Brain microvascular endothelial cell (primary cell): ENCODE data around the gene SORCS1.

Source experiments
- DNase-seq: peaks from one replicate; pipeline ENCODE4 v3.0.0-alpha.2; 2020
- H3K27ac ChIP-seq: fragments of 250-450 bp; sonication (Bioruptor Pico); 2 replicates; pipeline ENCODE4 v1.5.1; 2020; ENCODE audit warnings: mild to moderate bottlenecking, moderate library complexity
- H3K27me3 ChIP-seq: fragments of 250-450 bp; sonication (Bioruptor Pico); replicated peaks from 2 replicates; pipeline ENCODE4 v1.5.1; 2020; ENCODE audit warnings: mild to moderate bottlenecking
- H3K36me3 ChIP-seq: fragments of 250-450 bp; sonication (Bioruptor Pico); replicated peaks from 2 replicates; pipeline ENCODE4 v1.5.1; 2020; ENCODE audit warnings: mild to moderate bottlenecking
- H3K4me3 ChIP-seq: 2 replicates; pipeline ENCODE4 v1.5.1; 2011; ENCODE audit warnings: low read depth, mild to moderate bottlenecking, control low read depth, low read length, moderate library complexity
- in situ Hi-C: cut with HindIII; loops from 2 replicates; pipeline ENCODE4 v1.10.0; 2017; ENCODE audit warnings: low sequenced_read_pairs, low pct_ligation_motif_present
- TF ChIP-seq, protein P1 (sequence below): IDR thresholded peaks from 2 replicates; pipeline ENCODE4 v1.5.1; 2011; ENCODE audit warnings: low read depth, mild to moderate bottlenecking, moderate library complexity, low read length, control low read depth, inconsistent platforms; ENCODE audit errors: missing control alignments

Gene SORCS1

DNA sequence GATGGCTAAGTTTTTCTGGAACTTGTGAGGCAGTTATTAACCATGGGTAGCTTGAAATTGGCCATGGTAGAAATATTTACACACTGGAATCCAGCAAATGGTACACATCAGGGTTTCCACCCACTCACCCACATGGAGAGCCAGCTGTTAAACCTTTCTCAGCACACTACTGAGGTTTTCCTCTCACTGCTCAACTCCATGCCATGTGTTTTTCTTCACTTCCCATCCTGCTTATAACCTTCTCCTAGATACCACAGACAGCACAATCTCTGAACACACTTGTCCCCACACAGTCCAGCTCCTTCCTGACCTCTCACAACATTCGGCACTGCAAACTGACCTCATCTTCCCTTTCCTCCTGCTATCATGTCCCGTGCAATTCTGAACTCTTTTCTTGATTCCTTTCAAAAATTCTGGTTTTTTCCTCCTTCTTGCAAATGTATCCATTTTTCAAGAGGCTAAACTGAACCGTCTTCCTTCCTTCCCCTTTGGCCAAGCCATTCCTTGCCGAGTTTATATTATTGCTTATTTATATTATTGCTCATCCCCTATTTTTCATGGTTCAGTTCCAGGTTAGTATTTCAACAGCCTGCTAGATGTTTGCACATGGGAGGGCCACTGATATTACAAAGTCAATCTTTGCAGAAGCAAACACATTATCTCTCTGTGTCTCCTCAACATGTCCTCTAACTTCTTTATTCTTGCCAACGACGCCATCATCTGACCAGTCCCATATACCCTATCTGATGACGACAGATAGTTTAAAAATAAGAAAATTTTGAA is 606.4 kb downstream of the SORCS1 start:
- peak; percentile 2 for DNase-seq
- in situ Hi-C loops: no loop called here

DNA sequence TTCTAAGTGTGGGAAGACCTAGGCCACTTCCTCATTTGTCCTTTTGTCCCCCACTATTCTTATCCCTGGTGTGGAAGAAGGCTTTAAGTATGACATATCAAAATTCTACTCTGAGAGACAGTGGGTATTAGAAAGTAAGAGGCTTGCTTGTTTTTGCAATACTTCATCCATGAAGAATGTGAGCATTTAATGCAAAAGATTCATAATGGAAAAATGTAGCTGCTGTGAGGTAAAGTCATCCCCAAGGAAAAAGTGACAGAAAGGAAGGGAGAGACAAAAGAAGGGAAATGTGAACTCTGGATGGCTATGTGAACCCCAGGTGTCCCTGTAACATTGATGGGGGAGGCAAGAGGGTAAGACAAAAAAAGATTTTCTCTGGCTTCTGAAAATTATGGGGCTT is 607.5 kb downstream of the SORCS1 start:
- DNase-seq: no peak

More for the DNA sequence above, 606.4 kb downstream of the SORCS1 start:
- TF ChIP-seq, protein P1, sequence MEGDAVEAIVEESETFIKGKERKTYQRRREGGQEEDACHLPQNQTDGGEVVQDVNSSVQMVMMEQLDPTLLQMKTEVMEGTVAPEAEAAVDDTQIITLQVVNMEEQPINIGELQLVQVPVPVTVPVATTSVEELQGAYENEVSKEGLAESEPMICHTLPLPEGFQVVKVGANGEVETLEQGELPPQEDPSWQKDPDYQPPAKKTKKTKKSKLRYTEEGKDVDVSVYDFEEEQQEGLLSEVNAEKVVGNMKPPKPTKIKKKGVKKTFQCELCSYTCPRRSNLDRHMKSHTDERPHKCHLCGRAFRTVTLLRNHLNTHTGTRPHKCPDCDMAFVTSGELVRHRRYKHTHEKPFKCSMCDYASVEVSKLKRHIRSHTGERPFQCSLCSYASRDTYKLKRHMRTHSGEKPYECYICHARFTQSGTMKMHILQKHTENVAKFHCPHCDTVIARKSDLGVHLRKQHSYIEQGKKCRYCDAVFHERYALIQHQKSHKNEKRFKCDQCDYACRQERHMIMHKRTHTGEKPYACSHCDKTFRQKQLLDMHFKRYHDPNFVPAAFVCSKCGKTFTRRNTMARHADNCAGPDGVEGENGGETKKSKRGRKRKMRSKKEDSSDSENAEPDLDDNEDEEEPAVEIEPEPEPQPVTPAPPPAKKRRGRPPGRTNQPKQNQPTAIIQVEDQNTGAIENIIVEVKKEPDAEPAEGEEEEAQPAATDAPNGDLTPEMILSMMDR: no peak
- peak overlapping the region; percentile 63 for H3K27ac ChIP-seq
- no peak overlapping the region for H3K4me3 ChIP-seq
- no peaks in the 10 kb centered on the region for H3K27me3 ChIP-seq
- H3K36me3 ChIP-seq: no peaks in the 10 kb centered on the region

DNA sequence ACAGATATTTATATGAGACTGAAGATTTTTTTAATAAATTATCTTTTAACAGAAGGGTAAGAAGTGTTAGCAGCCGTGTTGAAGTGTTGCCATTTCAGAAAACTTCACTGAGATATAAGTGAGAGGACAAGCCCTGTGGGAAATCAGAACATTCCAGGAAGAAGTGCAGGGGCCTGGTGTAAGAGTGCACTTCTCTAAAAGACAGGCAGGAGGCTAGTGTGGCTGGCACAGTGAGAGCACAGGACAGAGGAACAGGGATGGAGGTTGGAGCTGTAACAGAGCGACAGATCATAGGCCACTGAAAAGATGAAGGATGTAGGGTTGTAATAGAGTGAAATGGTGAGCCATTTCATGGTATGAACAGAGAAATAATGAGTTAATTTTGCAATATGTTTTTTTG is 608.9 kb downstream of the SORCS1 start:
- DNase-seq: no peak
- TF ChIP-seq, protein P1: peak; percentile 28
- no peak overlapping the region for H3K4me3 ChIP-seq
- H3K27me3 ChIP-seq: no peaks in the 10 kb centered on the region
- no peak overlapping the region for H3K27ac ChIP-seq
- no peaks in the 10 kb centered on the region for H3K36me3 ChIP-seq
- in situ Hi-C loops: no loop called here

More for the DNA sequence above, 607.5 kb downstream of the SORCS1 start:
- in situ Hi-C loops: no loop called here
- TF ChIP-seq, protein P1: no peak
- H3K27me3 ChIP-seq: no peaks in the 10 kb centered on the region
- no peak overlapping the region for H3K4me3 ChIP-seq
- H3K27ac ChIP-seq: peak overlapping the region; percentile 63
- no peaks in the 10 kb centered on the region for H3K36me3 ChIP-seq

DNA sequence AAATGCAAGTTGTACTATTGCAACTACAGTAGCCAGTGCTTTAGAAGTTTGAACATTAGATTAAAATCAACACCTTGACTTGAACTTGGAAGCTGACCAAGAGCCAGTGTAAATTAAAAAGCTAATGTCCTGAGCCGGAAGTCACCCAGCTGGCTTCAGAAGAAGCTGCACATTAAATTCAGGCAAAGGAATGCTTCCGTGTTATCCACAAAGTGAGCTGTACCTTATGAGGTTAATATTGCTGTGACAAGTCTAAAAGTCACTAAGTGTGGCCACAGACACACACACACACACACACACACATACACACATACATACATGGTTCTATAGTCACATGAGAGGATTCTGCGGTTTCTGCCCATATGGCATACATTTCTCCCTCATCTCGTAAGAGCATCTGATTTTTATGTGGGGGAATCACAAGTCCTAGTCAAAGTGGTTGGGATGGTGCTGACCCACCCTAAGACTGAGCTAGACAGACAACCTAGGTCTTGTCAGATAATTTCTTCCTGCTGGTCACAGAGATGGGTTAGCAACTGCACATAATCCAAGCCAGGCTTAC is 612.9 kb downstream of the SORCS1 start:
- H3K27me3 ChIP-seq: no peaks in the 10 kb centered on the region
- H3K27ac ChIP-seq: no peak overlapping the region
- H3K36me3 ChIP-seq: no peaks in the 10 kb centered on the region
- in situ Hi-C loops: no loop called here
- no peak for DNase-seq
- TF ChIP-seq, protein P1: no peak
- H3K4me3 ChIP-seq: no peak overlapping the region

DNA sequence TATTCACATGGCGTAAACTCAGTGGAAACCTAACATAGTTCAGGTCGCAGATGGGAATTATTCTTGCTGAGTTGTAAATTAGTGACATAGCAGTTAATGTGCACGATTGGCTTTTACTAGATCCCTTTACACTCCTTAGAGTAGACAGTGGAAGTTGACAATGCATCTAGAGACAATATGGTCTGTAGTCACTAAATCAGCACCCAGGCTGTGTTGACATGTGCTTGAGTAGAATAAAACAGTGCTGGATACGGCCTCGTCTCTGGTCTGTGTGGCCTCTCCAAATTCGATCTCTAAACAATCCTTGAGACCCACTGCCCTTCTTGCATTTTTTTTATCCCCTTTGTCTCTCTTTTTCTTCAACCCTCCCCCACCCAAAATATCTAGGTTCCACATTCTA is 615.7 kb downstream of the SORCS1 start:
- no peaks in the 10 kb centered on the region for H3K27me3 ChIP-seq
- no peak overlapping the region for H3K4me3 ChIP-seq
- no peak overlapping the region for H3K27ac ChIP-seq
- no peak for DNase-seq
- in situ Hi-C loops: no loop called here
- TF ChIP-seq, protein P1: no peak
- H3K36me3 ChIP-seq: no peaks in the 10 kb centered on the region
